GM21576 (cell line): ENCODE results near the gene GDE1.
A peak's percentile ranks its signal among the peaks of the same experiment; 100 is the strongest.

Experiments
- ATAC-seq: cut with Tn5 transposase; IDR thresholded peaks from one replicate; pipeline ENCODE4 v1.9.1; 2021; ENCODE audit warnings: mild to moderate bottlenecking, moderate library complexity; ENCODE audit not compliant: unreplicated experiment

The GDE1 gene

GRCh38 chr16:19524356-19524615 is 2.4 kb upstream of the GDE1 start:
- no peak for ATAC-seq

- ATAC-seq: peak; percentile 64
These were observed 1.9 kb upstream of the GDE1 start, which contains the start of gene CCP110 for GRCh38 chr16:19523559-19524355. TSS of gene CCP110 (plus strand) at chr16:19523942. CDS start at chr16:19527882, 3,940 bp downstream.

- ATAC-seq: no peak
These were observed 1.3 kb upstream of the GDE1 start for GRCh38 chr16:19523184-19523558.

- ATAC-seq: no peak
These were observed 862 bp upstream of the GDE1 start for GRCh38 chr16:19522760-19523159.

GRCh38 chr16:19522397-19522732 is 467 bp upstream of the GDE1 start:
- no peak for ATAC-seq

- ATAC-seq: no peak
These were observed 1.0 kb downstream of the GDE1 start for GRCh38 chr16:19520861-19521331.

GRCh38 chr16:19518388-19518787 is 3.5 kb downstream of the GDE1 start:
- no peak for ATAC-seq

GRCh38 chr16:19517424-19518089 is 4.3 kb downstream of the GDE1 start:
- no peak for ATAC-seq

- ATAC-seq: no peak
These were observed 6.1 kb downstream of the GDE1 start for GRCh38 chr16:19515757-19516156.

GRCh38 chr16:19513377-19514053 is 8.4 kb downstream of the GDE1 start:
- no peak for ATAC-seq

GRCh38 chr16:19512297-19512696 is 9.6 kb downstream of the GDE1 start:
- no peak for ATAC-seq

GRCh38 chr16:19507867-19508266 is 14.0 kb downstream of the GDE1 start:
- no peak for ATAC-seq

- ATAC-seq: no peak
These were observed 14.9 kb downstream of the GDE1 start for GRCh38 chr16:19506965-19507364.

GRCh38 chr16:19505600-19506303 is 16.1 kb downstream of the GDE1 start:
- no peak for ATAC-seq

GRCh38 chr16:19503461-19504075 is 18.3 kb downstream of the GDE1 start:
- ATAC-seq: no peak

- ATAC-seq: no peak
These were observed 19.3 kb downstream of the GDE1 start for GRCh38 chr16:19502395-19503131.

- ATAC-seq: no peak
These were observed 22.4 kb downstream of the GDE1 start for GRCh38 chr16:19499481-19499880.

- ATAC-seq: no peak
These were observed 22.9 kb downstream of the GDE1 start for GRCh38 chr16:19499006-19499405.

- no peak for ATAC-seq
These were observed 24.7 kb downstream of the GDE1 start for GRCh38 chr16:19497176-19497575.

- ATAC-seq: no peak
These were observed 31.3 kb downstream of the GDE1 start for GRCh38 chr16:19490619-19491018.
